Kidney (tissue), 14 donors: Measurements from ENCODE around the gene ITGBL1. TPM values are rescaled to one million over a fixed set of nuclear protein-coding genes. Genes with fewer than 3 reads are reported as not detected.

Experiments
- DNase-seq, 5 donors: peaks; one replicate each; pipeline ENCODE4 v3.0.0-alpha.2; 2013 to 2020
- FAIRE-seq: peaks from 2 replicates; lab custom pipeline; 2012; peaks lifted over from hg19 to GRCh38; lab: Jason Lieb, UNC
- H3K27ac ChIP-seq, 2 donors: one replicate each; pipeline ENCODE4 v1.7.0; 2013; ENCODE audit warnings: low read depth in 2 of 2, low read length in 2 of 2, inconsistent platforms in 1 of 2
- H3K27me3 ChIP-seq: one replicate; pipeline ENCODE4 v1.7.1; 2013; ENCODE audit warnings: low read length, inconsistent platforms; ENCODE audit not compliant: control insufficient read depth, insufficient read depth
- H3K36me3 ChIP-seq, 3 donors: one replicate each; pipeline versions ENCODE4 v1.7.0 to v1.7.1; 2013; ENCODE audit warnings: low read length in 3 of 3, control low read depth in 1 of 3, inconsistent platforms in 1 of 3; ENCODE audit not compliant: insufficient read depth in 3 of 3, control insufficient read depth in 2 of 3
- H3K4me1 ChIP-seq, 3 donors: one replicate each; pipeline versions ENCODE4 v1.7.0 to v1.7.1; 2013; ENCODE audit warnings: low read length in 3 of 3, inconsistent platforms in 1 of 3, low read depth in 1 of 3; ENCODE audit not compliant: control insufficient read depth in 2 of 3, insufficient read depth in 2 of 3
- H3K4me3 ChIP-seq, 3 donors: one replicate each; pipeline versions ENCODE4 v1.7.0 to v1.8.1; 2013; ENCODE audit warnings: low read length in 3 of 3, control low read depth in 1 of 3, inconsistent platforms in 1 of 3
- H3K9ac ChIP-seq, 3 donors: one replicate each; pipeline versions ENCODE4 v1.7.0 to v1.7.1; 2013; ENCODE audit warnings: low read length in 3 of 3, control low read depth in 1 of 3, inconsistent platforms in 1 of 3
- H3K9me3 ChIP-seq, 3 donors: one replicate each; pipeline versions ENCODE4 v1.7.0 to v1.7.1; 2013; ENCODE audit warnings: low read length in 3 of 3, control low read depth in 1 of 3, inconsistent platforms in 1 of 3; ENCODE audit not compliant: control insufficient read depth in 2 of 3, insufficient read depth in 1 of 3
- CTCF ChIP-seq: IDR thresholded peaks from 3 replicates; pipeline ENCODE4 v1.5.1; 2012; ENCODE audit warnings: mild to moderate bottlenecking, moderate library complexity, borderline replicate concordance; ENCODE audit not compliant: insufficient read depth; ENCODE audit errors: extremely low read depth
- intact Hi-C: fragments of 100-400 bp; cut with DNase I; formaldehyde crosslinking; loops from one replicate; pipeline ENCODE4 v1.11.1; 2022
- polyA plus RNA-seq: library from polyadenylated mRNA; stranded (reverse); fragments of 350-450 nt; fragmentation: Illumina TruSeq; extraction: RNeasy Lipid Tissue Mini Kit (QIAGEN cat#74804); gene quantifications from one replicate; pipeline ENCODE4 v1.2.3, GENCODE V29; 2014; ENCODE audit warnings: low read depth, low replicate concordance; ENCODE audit not compliant: insufficient read depth
- total RNA-seq: library from RNA; stranded (reverse); fragmentation: NEBNext Ultra II Directional; extraction: Animal tissue kit (Norgen Biotek cat#: 25700); gene quantifications from one replicate; pipeline ENCODE4 v1.2.1, GENCODE V29; 2021
- donor health status: control.
- donor health status: control.
- donor health status: control.
- donor health status: control.
- donor health status: control.
- donor health status: DM: yes; HTN: yes; CAD: no.
- donor health status: Normal renal cell carcinoma (clear cell type).

The ITGBL1 gene
- total and polyA plus RNA-seq, 2 donors from 2014 or later: 1.4 to 7.7 TPM

- DNase-seq: no peak
- Histone ChIP-seq H3K27ac (no peak overlapping the region), H3K4me3 (no peak overlapping the region), H3K4me1 (no peaks in the 10 kb centered on the region), H3K36me3 (no peaks in the 10 kb centered on the region), H3K9ac (no peak overlapping the region), H3K9me3 (no peaks in the 10 kb centered on the region), H3K27me3 (no peaks in the 10 kb centered on the region)
- no peak for TF ChIP-seq CTCF
- FAIRE-seq: no peak
- intact Hi-C loops: no loop called here
Measured at GRCh38 chr13:101661839-101662238, 209.4 kb downstream of the ITGBL1 start.

- TF ChIP-seq CTCF: no peak
- no peak overlapping the region for H3K4me3 ChIP-seq
- no peak overlapping the region for H3K9ac ChIP-seq
- H3K27ac ChIP-seq: no peak overlapping the region
- no peaks in the 10 kb centered on the region for H3K4me1 ChIP-seq
- no peak for FAIRE-seq
- no peaks in the 10 kb centered on the region for H3K9me3 ChIP-seq
- intact Hi-C loops: no loop called here
- DNase-seq: no peak
- no peaks in the 10 kb centered on the region for H3K27me3 ChIP-seq
- no peaks in the 10 kb centered on the region for H3K36me3 ChIP-seq
Measured at GRCh38 chr13:101673360-101674105, 221.1 kb downstream of the ITGBL1 start.

GRCh38 chr13:101681834-101682233, 229.4 kb downstream of the ITGBL1 start:
- no peak for FAIRE-seq
- intact Hi-C loops: no loop called here
- no peaks in the 10 kb centered on the region for H3K9me3 ChIP-seq

More at GRCh38 chr13:101681834-101682233, 229.4 kb downstream of the ITGBL1 start:
- no peak overlapping the region for H3K27ac ChIP-seq
- no peak overlapping the region for H3K4me3 ChIP-seq
- DNase-seq: no peak
- H3K36me3 ChIP-seq: no peaks in the 10 kb centered on the region
- H3K4me1 ChIP-seq: no peaks in the 10 kb centered on the region
- no peak overlapping the region for H3K9ac ChIP-seq
- TF ChIP-seq CTCF: no peak
- H3K27me3 ChIP-seq: no peaks in the 10 kb centered on the region
